Stimulated activated naive CD8-positive, alpha-beta T cell treated with anti-CD3 and anti-CD28 coated beads, Interleukin-15, Interleukin-2, amounts not matched to agents 100 U/mL and 50 U/mL, for 24 hours (primary cell): ENCODE data around the gene PLS3.

ENCODE experiments used
- ATAC-seq: fragments of 150-1000 bp; cut with Tn5 transposase; one replicate; pipeline ENCODE4 v1.10.0; 2021
- DNase-seq: peaks from one replicate; pipeline ENCODE4 v3.0.0; 2021

The PLS3 gene

DNA sequence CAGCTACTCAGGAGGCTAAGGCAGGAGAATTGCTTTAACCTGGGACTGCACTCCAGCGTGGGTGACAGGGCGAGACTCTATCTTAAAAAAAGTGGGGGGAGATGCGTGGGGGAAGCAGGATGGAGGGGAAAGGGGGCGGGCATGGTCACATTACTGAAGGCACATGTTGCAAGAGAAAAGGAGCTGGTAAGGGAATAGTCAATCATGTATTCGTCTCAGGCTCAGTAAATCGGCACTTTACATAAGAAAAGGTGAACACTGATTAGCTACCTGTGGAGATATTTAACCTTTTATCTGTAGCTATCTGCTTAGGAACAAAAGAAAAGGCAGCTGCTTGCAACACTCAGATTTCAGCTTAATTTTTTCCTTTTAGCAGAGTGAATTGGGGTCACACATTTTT is 132.5 kb downstream of the PLS3 start:
- no peak for ATAC-seq

GRCh38 chrX:115694028-115694427 is 133.1 kb downstream of the PLS3 start:
- DNase-seq, result no peak
- ATAC-seq, result no peak

More for the DNA sequence above, 132.5 kb downstream of the PLS3 start:
- DNase-seq, result no peak

DNA sequence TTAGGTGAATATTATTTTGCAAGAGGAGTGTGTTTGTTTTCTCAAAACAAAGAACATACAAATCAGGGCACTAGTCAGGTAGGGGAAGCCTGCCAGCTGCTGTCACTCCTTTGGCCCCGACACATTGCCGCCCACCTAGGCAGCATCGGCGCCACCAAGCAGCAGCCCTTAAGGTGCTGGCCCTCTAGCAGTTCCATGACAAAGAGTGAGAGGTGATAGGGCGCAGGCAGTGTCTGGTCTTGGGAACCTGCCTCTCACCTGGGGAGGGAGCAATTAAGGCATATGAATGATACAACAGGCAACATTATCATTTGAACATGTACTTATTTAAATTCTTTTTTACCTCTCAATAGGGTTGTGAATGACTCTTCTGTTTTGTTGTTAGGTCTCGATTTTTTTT is 135.1 kb downstream of the PLS3 start:
- DNase-seq (no peak), ATAC-seq (no peak)

DNA sequence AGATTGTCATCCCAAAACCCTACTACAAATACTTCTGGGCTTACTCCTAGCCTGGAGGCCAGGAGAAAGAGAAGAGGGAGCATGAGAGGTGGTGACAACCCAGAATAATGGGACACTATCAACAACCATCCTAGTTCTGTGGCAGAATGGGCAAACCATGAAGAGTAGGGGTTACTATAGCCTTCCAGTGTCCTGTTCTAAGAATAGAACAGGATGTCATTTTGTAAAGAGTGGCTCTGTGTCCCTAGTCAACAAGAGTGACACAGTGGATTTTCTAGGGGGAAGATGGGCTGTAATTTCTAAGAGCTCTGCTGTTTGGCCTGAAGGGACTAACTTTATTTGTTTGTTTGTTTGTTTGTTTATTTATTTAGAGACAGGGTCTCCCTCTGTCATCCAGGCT is 136.0 kb downstream of the PLS3 start:
- DNase-seq (no peak), ATAC-seq (no peak)

DNA sequence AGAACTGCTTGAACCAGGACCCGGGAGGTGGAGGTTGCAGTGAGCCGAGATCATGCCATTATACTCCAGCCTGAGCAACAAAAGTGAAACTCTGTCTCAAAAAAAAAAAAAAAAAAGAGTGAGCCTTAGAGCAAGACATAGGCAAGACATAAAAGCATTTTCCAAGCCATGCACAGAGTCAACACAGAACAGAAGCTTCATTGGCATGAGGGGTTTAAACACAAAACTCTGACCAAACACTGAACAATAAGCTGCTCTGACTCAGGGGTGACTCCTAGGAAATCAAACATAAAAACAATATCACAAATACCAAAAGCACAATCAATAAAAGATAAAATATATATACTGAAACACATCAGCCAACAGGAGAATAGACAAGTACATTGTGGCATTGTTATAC is 136.8 kb downstream of the PLS3 start:
- DNase-seq (no peak), ATAC-seq (no peak)
